LNCAP (cell line): ENCODE results near the gene ADAM8.

ENCODE experiments used
- TF ChIP-seq, protein P1 (sequence below): fragments of 450-650 bp; IDR thresholded peaks from 2 replicates; pipeline ENCODE4 v1.5.1; 2017; ENCODE audit warnings: mild to moderate bottlenecking

ADAM8 gene

DNA sequence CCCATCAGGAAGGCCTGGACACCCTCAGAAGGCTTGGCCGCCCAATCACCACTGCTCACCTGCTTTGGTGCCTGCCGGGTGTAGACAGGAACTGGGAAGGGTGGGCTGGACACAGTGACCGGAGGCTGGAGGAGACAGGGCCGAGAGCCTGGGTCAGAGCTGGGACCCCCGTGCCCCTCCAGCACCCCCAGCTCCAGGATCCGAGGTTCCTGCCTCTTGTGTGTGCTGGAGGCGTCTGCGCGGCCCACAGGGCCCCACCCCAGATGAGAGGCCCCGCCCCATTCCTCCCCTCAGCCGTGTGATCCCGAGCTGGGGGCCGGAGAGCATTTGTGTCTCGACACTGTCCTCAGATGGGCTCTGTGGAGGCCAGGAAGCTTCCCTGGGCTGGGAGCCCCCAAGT is 9.4 kb downstream of the ADAM8 start:
- TF ChIP-seq, protein P1, sequence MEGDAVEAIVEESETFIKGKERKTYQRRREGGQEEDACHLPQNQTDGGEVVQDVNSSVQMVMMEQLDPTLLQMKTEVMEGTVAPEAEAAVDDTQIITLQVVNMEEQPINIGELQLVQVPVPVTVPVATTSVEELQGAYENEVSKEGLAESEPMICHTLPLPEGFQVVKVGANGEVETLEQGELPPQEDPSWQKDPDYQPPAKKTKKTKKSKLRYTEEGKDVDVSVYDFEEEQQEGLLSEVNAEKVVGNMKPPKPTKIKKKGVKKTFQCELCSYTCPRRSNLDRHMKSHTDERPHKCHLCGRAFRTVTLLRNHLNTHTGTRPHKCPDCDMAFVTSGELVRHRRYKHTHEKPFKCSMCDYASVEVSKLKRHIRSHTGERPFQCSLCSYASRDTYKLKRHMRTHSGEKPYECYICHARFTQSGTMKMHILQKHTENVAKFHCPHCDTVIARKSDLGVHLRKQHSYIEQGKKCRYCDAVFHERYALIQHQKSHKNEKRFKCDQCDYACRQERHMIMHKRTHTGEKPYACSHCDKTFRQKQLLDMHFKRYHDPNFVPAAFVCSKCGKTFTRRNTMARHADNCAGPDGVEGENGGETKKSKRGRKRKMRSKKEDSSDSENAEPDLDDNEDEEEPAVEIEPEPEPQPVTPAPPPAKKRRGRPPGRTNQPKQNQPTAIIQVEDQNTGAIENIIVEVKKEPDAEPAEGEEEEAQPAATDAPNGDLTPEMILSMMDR = no peak

- TF ChIP-seq, protein P1 = no peak
These were observed 10.4 kb downstream of the ADAM8 start for GRCh38 chr10:133266056-133266795.

DNA sequence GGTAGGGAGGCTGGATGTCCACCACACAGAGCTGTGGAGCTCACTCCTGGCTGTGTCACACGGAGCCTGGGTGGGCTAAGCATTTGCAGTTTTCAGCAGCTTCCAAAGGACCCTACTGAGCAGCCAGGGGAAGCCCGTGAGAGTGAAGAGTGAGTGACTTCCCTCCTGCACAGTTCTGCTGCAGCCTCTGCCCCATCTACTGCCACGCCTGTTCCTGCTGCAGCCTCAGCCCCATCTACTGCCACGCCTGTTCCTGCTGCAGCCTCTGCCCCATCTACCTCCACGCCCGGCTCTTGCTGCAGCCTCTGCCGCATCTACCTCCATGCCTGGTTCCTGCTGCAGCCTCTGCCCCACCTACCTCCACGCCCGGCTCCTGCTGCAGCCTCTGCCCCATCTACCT is 12.2 kb downstream of the ADAM8 start:
- TF ChIP-seq, protein P1 = no peak

- TF ChIP-seq, protein P1 = no peak
These were observed 13.0 kb downstream of the ADAM8 start for GRCh38 chr10:133263674-133264073.

DNA sequence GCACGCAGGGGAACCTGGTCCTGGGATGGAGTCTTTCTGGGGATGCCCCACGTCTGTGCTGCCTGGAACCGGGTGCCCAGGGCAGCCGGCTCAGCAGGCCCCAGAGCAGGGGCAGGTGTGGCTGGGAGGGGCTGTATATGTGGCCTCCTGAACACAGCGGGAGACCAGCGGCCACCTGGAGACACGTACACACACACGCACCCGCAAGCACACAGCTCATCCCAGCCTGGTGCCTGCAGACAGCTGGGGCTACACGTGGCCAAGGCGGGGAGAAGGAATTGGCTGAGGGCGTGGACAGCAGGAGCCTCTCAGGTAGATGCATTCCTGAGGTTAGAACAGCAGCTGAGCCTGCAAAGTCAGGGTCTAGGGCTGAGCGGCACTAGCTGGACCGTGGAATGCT is 14.0 kb downstream of the ADAM8 start:
- TF ChIP-seq, protein P1 = no peak

- TF ChIP-seq, protein P1 = no peak
These were observed 14.8 kb downstream of the ADAM8 start for GRCh38 chr10:133261726-133262325.

DNA sequence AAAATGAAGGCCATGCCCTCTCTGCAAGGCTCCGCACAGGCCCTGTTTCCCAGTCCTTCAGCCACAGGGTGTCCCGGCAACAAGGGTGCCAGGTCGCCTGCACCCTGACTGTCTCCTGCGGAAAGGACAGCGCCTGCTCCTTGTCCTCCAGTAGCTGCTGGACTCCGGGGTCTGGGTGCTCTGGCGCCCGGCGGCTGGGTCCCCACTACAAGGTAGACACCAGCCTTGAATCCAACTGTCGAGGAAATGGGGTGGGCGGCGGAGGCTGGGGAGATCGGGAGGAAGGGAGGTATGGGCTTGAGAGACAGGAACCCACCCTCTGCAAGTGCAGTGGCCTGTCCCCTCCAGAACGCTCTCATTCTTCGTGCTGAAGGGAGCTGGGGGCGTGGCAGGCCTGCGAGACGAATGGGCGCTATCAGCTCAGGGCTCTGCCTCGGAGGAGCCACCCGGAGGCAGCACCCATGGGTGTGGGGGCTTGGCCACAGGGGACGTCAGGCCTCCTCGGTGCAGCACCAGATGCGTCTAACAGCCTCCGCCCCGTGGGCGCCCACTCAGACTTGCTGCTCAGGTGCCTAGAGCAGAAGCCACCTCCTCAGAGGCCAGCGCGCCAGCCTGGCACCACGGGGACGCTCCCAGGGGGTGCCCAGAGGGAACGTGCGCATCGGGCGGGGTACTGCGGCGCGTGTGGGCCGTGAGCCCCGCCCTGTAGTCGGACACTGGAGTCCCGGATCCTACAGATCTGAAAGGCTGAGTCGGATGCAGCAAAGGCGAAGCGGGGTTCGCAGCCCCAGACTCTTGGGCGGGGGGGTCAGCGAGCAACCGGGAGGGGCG is 15.6 kb downstream of the ADAM8 start:
- TF ChIP-seq, protein P1 = no peak
